ENCODE results near the gene SLC16A1.
"Not testable (repeated sequence)": the region's sequence is repeated elsewhere in the genome, so short reads cannot be mapped to it uniquely, and the experiment has no call there.

Gene SLC16A1

GRCh38 chr1:112964347-112964746, 8.4 kb upstream of the SLC16A1 start:
- DNase-seq (ENCODE audit: low spot score): no peak

GRCh38 chr1:112961072-112961471, 5.1 kb upstream of the SLC16A1 start:
- no peak for DNase-seq (ENCODE audit: low spot score)

- DNase-seq (ENCODE audit: low spot score): no peak
Measured at GRCh38 chr1:112960384-112960783, 4.4 kb upstream of the SLC16A1 start.

GRCh38 chr1:112958236-112958635, 2.2 kb upstream of the SLC16A1 start:
- not testable (repeated sequence) for DNase-seq (ENCODE audit: low spot score)

GRCh38 chr1:112957133-112957812, 1.3 kb upstream of the SLC16A1 start:
- no peak for DNase-seq (ENCODE audit: low spot score)

GRCh38 chr1:112956544-112957132, 642 bp upstream of the SLC16A1 start:
- DNase-seq (ENCODE audit: low spot score): no peak

GRCh38 chr1:112954945-112955772, 837 bp downstream of the SLC16A1 start:
- no peak for DNase-seq (ENCODE audit: low spot score)

GRCh38 chr1:112954017-112954650, 1.9 kb downstream of the SLC16A1 start:
- no peak for DNase-seq (ENCODE audit: low spot score)

GRCh38 chr1:112950426-112950825, 5.6 kb downstream of the SLC16A1 start:
- no peak for DNase-seq (ENCODE audit: low spot score)

GRCh38 chr1:112946683-112947082, 9.3 kb downstream of the SLC16A1 start:
- no peak for DNase-seq (ENCODE audit: low spot score)

- no peak for DNase-seq (ENCODE audit: low spot score)
Measured at GRCh38 chr1:112939810-112940209, 16.2 kb downstream of the SLC16A1 start.

- no peak for DNase-seq (ENCODE audit: low spot score)
Measured at GRCh38 chr1:112938210-112938609, 17.8 kb downstream of the SLC16A1 start.

- DNase-seq (ENCODE audit: low spot score): no peak
Measured at GRCh38 chr1:112937495-112937894, 18.5 kb downstream of the SLC16A1 start.

GRCh38 chr1:112937070-112937469, 18.9 kb downstream of the SLC16A1 start:
- no peak for DNase-seq (ENCODE audit: low spot score)

GRCh38 chr1:112935461-112936111, 20.4 kb downstream of the SLC16A1 start:
- DNase-seq (ENCODE audit: low spot score): no peak

GRCh38 chr1:112934577-112934976, 21.4 kb downstream of the SLC16A1 start:
- DNase-seq (ENCODE audit: low spot score): no peak

- DNase-seq (ENCODE audit: low spot score): no peak
Measured at GRCh38 chr1:112933820-112934571, 22.0 kb downstream of the SLC16A1 start.

- DNase-seq (ENCODE audit: low spot score): no peak
Measured at GRCh38 chr1:112929979-112930378, 26.0 kb downstream of the SLC16A1 start.

- peak; percentile 85 for DNase-seq (ENCODE audit: low spot score)
Measured at GRCh38 chr1:112927462-112927990, 28.5 kb downstream of the SLC16A1 start.

- DNase-seq (ENCODE audit: low spot score): no peak
Measured at GRCh38 chr1:112926858-112927257, 29.1 kb downstream of the SLC16A1 start.

GRCh38 chr1:112925015-112925414, 31.0 kb downstream of the SLC16A1 start:
- DNase-seq (ENCODE audit: low spot score): no peak

All from pons (tissue), 1 donor.